ENCODE data around the gene CCDC88B.

- TF ChIP-seq CTCF (IDR thresholded peaks at IDR 0.05) (no peak), POLR2A (IDR thresholded peaks at IDR 0.05) (no peak)
Measured at GRCh38 chr11:64362339-64362738, 22.3 kb downstream of the CCDC88B start.
